Body of pancreas (tissue), 4 donors: ENCODE measurements around the gene CELA2A.
"Not testable (repeated sequence)": the region's sequence is repeated elsewhere in the genome, so short reads cannot be mapped to it uniquely, and the experiment has no call there.

Experiments used
- CTCF ChIP-seq, 7 experiments: fragments of 450-650 bp in 4 of 7; fragments of 200-600 bp in 3 of 7; sonication (generic) in 3 of 7; IDR thresholded peaks; one replicate each; pipeline ENCODE4 v1.5.1; 2016 to 2019; ENCODE audit warnings: antibody characterized with exemption in 7 of 7
- POLR2A ChIP-seq, 3 donors: fragments of 450-650 bp; IDR thresholded peaks; one replicate each; pipeline ENCODE4 v1.6.1; 2016; ENCODE audit warnings: antibody characterized with exemption in 3 of 3, mild to moderate bottlenecking in 2 of 3

GRCh38 chr1:15434739-15435138, 21.8 kb upstream of the CELA2A start:
- TF ChIP-seq POLR2A, CTCF (IDR thresholded peaks at IDR 0.05): not testable (repeated sequence)
